Mesenteric fat pad (tissue), 1 donor: ENCODE measurements around the gene SH2D5. TPM values are rescaled to one million over a fixed set of nuclear protein-coding genes. Genes with fewer than 3 reads are reported as not detected.
"Not testable (repeated sequence)": the region's sequence is repeated elsewhere in the genome, so short reads cannot be mapped to it uniquely, and the experiment has no call there.

Source experiments
- DNase-seq: peaks from one replicate; pipeline ENCODE4 v3.0.0-alpha.2; 2020; ENCODE audit warnings: low spot score
- total RNA-seq: library from RNA; stranded (reverse); fragmentation: NEBNext Ultra II Directional; extraction: Animal tissue kit (Norgen Biotek cat#: 25700); gene quantifications from one replicate; pipeline ENCODE4 v1.2.1, GENCODE V29; 2021
- donor health status: DM: yes; HTN: yes; CAD: no.

The SH2D5 gene
- total RNA-seq, 1 donor from 2014 or later, result 0.22 TPM

- DNase-seq, result peak; percentile 67
Measured at GRCh38 chr1:20728371-20729154, 3.9 kb downstream of the SH2D5 start.

DNA sequence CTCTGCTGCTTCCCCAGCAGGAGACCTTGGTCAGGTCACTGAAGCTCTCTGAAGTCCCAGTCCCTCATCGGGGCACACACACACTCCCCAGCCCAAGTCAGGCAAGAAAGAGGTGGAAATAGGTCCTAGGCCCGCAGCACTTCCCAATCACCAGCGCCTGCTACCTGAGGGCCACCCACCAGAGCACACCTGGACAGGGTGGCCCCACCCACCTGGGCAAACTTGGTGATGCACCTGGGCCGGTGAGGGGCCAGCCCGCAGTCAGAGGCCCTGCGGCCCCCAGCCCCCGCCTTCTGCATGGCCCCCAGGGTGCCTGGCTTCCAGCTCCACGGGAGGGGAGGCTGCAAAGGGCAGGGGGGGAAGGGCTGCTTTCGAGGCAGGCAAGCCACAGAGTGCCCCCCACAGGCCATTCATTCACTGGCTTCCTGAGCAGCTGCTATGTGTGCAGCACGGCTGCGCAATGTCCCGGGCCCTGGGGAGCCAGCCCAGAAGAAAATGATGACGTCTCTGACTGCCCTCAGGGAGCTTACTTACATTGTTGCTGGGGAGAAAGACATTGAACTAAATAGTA, 4.7 kb downstream of the SH2D5 start:
- DNase-seq, result peak; percentile 68

- DNase-seq, result peak; percentile 77
Measured at GRCh38 chr1:20726932-20727745, 5.4 kb downstream of the SH2D5 start.

DNA sequence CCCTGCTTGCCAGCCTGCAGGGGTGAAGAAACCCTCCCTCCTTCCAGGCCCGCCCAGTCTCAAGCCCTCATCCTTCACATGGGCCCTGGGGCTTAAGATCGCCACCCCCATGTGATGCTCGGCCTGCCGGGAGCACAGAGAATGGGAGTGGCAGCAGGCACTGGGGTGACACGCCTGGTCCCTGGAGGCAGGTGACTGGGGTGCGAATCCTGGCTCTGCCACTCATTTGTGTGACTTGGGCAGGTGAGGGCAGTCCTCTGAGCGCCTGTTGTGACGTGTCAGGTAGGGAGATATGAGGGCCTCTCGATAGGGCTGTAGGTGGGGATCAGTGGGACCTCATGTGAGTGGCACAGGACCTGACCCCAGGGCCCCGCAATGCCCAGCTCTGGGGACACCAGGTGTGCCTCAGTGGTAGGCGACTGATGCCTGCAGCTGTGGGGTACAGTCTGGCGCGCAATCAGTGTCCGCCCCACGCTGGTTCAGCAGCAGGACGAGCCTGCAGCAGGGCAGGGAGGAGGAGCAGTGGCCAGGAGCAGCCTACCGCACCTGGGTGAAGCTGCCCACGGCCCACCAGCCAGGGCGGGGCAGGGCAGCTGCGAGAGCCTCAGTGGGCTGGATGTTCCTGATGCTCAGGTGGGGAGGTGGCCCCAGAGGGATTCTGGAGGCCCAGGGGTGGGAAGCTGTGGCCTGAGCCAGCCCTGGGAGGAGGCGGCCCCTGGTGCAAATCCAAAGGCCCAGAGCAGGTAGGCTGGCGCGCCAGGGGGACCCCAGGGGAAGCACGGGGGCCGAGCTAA, 6.2 kb downstream of the SH2D5 start:
- DNase-seq, result peak; percentile 85

- DNase-seq, result peak; percentile 87
Measured at GRCh38 chr1:20725189-20726117, 7.0 kb downstream of the SH2D5 start.

GRCh38 chr1:20724364-20725188, 7.9 kb downstream of the SH2D5 start:
- no peak for DNase-seq

DNA sequence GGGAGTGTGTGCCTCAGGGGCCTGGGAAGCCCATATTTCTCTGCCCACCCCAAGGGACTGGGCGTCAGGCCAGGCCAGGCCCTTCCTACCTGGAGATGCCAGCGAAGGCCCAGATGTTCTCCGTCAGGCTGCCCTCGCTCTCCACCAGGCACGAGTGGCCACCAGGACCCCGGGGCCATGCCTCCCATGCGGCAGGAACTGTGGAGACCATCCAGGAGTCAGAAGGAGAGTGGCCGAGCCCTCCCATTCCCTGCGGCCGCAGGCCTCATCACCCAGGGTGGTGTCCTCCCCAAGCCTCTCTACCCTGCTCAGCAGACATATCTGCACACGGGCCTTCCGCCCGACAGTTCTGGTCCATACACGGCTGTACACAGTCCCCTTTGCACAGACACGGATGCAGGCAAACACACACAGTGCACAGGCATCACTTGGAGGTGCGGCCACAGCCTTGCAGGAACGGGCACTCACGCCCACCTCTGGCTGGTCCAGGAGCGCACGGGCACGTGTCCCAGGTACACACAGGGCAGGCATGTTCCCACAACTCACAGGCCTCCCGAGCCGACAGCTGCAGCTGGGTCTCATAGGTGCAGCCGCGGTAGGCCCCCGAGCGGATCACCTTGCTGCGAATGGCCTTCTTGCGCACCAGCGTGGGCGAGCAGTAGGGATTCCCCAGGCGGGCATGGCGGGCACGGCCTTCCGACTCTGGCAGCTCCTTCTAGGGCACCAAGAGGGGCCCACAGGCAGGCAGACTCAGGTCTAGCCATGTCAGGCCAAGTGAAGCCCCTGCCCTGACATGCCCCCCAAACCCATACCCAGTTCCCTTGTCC, 8.8 kb downstream of the SH2D5 start:
- DNase-seq, result peak; percentile 85

DNA sequence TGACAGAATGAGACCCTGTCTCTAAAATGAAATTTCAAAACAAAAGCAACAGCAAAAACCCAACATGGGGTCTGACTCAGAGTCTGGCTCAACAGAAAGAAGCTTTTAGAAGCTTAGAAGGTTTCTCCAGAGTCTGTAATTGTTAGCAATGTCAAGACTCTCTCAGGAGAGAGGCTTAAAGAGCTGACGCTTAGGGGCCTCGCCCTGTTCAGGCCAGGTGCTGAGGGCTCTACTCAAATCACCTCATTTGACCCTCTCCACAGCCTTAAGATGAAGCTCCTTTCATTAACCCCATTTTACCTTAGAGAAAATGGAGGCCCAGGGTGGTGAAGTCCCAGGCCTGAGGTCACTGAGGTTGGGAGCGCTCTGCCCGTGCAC, 9.4 kb downstream of the SH2D5 start:
- no peak for DNase-seq

DNA sequence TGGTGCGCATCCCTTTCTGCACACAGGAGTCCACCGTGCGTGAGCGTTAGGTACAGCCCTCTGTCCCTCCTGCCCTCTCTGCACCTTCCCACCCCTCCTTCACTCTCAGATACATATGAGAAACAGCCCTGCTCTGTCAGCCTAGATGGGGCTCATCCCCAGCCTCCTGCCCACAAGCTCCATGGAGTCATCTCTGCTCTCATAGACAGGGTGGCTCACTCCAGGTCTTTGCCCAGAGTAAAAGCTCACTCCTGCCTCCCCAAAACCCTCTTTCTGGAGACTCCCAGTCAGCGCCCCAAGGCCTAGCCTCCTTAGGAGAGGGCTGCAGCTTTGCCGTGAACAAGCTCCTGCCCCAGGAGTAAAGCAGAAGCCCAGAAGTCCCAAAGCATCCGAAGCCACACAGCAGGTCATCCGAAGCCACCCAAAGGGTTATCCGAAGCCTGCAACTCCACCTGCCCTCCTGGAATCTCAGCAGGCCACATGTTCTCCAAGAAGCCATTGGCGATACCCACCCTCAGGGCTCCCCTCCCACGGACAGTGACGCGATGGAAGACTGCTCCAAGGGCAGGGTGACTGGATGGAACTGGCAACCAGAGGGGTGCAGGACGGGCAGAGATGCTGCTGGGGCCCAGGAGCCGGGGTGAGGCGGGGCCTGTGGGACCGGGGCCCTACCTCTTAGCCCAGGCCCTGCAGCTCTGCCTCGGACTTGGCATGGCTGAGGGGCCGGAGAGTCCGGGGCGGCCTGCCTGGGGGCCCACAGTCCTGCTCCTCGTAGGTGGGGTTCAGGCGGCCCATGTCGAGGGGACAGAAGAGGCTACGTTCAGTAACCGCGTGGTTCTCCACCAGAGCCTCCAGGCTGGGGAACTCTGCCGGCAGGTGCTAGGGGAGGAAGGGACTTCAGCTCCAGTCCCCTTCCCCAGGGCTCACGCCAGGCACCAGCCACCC, 11.1 kb downstream of the SH2D5 start:
- peak; percentile 81 for DNase-seq

GRCh38 chr1:20720631-20721091, 11.8 kb downstream of the SH2D5 start:
- peak; percentile 80 for DNase-seq

DNA sequence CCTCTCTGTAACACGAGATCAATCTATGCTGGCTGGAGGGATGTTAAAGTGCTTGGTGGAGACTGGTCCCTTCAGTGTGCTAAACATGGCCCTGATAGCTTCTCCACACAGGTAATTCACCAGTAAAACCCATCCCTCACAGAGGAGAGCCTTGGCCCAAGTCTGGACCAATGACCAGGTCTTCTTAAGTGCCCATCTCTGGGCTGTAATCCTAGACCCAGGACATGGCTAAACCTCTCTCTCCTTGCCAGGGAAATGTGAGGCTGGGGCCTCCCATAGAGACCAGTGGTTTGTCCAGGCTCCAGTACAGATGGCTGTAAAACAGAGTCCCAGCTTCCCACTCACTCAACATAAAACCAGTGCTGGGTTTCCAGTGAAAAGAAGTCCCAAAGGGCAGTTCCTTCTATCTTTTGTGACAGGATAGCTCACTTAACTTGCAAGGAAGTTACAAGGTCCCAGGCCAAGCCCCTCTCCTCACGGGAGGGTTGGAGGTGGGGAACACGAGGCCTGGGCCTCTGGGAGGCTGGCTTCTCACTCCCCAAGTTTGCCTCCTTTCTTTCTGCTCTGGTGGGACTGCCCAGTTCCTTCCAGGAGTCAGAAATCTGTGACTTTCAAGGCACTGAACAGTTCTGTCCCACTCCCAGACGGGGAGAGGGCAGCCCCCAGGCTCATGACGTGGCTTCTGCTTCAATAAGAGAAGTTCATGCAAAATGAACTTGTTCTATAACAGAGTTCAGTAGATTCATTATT, 12.5 kb downstream of the SH2D5 start:
- peak; percentile 43 for DNase-seq

DNA sequence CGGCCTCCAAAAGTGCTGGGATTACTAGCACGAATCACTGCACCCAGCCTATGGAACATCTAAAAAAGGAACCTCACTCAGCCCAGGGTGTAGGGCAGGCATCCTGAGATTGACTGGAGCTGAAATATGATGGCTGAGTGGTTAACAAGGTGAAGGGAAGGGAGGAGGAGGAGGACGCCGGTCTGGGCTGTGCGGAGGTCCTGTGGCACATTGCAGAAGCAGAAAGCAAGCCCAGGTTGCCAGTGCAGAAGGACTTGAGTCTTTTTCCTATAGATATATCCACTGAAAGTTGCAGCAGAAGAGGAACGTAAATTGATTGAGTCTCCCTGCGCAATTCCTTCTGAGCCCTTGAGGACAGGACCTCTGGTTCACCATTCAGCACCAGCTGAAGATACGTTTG, 13.2 kb downstream of the SH2D5 start:
- DNase-seq, result no peak

- DNase-seq, result not testable (repeated sequence)
Measured at GRCh38 chr1:20718343-20718882, 14.1 kb downstream of the SH2D5 start.

DNA sequence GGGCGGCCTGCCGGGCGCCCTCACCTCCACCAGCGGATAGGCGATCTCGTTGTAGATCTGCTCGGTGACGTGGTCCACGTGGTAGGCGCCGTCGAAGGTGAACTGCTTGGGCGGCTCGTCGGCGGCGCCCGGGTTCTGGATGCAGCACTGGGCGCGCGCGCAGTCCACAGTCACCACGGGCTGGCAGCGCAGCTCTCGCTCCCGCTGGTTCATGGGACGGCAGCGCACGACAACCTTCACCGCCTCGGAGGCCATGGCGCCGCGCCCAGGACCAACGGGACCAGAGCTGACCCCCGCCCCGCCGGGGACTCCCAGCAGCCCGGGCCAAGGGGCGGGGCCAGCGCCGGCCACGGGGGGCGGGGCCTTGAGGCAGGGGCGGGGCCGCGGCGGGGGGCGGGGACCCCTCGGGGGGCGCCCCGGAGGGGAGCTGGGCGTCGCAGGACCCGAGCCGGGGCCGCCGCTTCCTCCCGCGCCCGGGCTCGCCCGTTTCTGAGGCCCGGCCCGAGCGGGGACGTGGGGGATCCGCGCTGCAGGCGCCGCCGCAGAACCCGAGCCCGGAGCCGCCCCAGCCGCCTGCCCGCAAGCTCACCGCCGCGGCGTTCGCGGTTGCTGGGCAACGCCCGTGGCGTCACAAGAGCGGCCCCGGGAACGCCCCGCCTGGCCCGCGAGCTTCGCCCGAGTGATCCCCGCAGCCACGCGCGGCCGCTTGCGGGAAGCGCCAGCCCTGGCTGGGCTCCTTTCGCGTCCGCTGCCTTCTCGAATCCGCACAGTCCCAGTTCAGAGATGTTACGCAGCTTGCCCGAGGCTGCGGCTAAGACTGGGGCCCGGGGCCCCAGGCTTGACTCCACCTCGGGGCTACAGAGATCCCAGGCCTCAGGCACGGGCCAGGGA, 14.8 kb downstream of the SH2D5 start, which contains the start of gene KIF17:
TSS of gene KIF17 (minus strand) at position 556 of the 891 bp plus-strand sequence. CDS start at position 255, 301 bp downstream.
- no peak for DNase-seq

DNA sequence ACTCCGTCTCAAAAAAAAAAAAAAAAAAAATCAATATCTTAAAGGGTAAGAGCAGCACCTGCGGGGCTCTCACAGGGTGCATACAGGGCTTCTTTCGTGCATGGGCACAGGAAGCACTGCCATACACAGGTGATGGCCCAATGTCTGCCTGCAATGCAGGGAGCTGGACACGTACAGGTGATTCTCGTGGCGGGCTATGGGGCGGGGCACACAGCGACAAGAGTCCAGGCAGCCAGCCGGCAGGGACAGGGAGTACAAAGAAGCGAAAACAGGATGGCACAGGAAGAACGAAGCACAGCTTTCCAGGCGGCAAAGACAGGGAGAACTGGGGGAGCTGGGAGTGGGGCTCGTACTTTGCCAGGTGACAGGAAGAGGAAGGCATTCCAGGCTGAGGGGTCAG, 16.3 kb downstream of the SH2D5 start:
- no peak for DNase-seq
